Dedifferentiated amniotic fluid mesenchymal stem cell (primary cell): Measurements from ENCODE around the gene CAMTA1.
A peak's percentile ranks its signal among the peaks of the same experiment; 100 is the strongest.

Experiments used
- DNase-seq: peaks from one replicate; pipeline ENCODE4 v3.0.0-alpha.2; 2016; ENCODE audit errors: extremely low spot score

Gene CAMTA1

DNA sequence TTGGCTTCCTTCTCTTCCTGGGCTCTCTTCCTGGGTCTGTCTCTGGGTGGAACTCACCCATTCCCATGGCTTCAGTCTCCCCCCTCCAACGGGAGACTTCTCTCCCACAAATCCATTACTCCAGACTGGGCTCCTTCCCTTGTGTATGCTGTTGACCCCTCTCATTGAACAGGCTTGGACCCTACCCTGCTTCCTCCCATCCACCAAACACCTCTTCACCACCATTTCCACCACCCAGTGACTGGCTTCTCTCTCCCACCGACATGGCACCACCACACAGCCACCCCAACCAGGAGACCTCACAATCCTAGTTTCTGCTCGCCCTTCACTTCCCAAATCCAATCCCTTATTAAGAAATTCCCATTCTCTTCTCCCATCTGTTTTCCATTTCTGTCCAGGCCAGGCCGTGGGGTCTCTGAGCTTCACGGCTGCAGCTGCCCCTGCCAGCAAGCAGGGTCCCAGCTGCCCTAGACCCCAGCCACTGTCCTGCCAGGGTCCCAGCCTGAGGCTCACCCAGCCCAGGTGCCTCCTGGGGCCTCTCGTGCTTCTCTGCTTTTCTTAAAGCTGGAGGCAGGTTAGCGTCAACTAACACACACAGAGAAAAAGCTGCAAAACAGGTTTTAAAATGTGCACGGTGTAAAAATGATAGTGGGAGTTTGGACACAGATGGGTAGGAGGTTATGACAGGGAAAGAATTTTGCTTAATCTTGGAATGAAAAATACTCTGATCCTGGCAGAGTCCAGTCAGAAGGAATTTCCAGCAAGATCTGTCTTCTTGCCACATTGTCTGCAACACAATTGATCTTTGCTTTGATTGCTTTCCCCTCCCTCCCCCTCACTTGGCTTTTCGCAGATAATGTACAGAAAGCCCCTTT is 602.0 kb downstream of the CAMTA1 start:
- DNase-seq: no peak

DNA sequence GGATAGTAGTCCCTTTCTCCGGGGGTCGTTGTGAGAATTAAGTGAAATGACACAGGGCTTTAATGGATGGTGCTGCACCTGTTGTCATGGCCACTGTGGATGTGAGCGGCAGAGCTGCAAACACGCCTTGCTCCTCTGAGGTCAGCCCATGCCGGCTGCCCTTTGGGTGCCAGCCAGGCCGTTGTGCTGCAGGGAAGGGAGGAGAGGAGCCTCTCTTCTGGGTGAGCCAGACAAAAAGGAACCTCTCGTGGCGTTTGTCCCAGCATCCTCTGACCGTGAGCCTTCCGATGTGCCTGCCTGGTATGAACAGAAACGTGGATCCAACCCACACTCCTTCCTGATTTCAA is 602.9 kb downstream of the CAMTA1 start:
- no peak for DNase-seq

DNA sequence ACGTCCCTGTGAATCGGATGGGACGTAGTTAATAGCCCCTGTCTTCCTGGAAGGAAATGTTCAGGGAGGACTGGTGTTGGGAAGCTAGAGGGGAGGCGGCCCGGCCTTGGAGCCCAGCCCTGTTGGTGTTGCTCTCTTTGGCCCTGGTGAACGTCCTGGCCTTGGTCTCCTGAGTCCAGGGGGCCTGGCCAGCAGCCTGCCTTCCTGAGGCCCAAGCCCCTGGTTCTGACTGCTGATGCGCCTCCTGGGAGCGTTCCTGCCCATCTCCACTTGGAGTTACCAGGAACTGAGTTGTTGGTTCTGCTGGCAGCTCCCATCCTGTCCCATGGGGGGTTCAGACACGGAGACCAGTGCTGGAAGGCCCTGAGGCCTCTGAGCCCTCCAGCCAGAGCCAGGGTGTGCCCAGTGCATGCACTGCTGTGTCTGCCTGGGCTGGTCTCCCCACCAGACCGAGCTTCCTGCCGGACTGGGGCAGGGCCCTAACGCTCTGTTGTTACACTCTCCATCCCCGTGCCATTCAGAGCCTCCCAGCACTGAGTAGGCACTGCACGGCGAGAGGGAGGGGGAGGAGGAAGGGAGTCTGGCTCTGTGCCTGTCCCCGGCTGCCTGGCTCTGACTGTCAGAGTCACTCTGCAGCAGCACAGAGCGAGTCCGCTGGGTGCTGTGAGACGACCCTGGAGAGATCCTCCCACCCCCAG is 603.4 kb downstream of the CAMTA1 start:
- DNase-seq: no peak

DNA sequence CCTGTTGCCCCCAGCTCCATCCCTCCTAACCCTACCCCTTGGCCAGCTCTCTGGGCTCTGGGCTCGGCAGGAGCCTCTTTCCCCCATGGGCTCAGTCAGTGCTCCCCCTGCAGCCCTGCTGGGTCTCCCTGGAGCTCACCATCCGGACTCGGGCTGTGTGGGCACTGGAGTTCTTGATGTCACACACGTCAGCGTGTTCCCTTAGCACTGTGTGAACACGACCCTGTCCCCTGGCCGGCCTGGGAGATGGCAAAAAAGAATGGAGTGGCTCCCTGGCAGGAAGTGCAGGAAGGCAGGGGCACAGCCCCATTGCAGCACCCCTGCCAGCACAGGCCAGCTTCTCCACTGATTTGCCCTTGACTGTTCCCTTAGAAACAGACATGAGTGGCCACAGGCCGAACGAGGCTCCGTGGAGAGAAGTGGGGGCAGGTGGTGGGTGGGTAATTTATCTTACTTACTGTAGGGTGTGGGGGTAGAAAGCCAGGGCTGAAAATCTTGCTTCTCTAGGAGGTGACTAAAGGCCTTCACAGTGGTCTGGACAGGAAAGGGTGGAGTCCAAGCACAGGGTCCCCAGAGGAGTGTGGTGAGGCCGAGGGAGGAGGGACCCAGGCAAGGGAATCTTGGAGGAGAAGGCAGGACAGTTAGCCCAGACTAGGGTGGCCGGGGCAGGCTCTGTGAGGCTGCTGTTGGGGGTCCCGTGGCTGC is 604.1 kb downstream of the CAMTA1 start:
- no peak for DNase-seq

DNA sequence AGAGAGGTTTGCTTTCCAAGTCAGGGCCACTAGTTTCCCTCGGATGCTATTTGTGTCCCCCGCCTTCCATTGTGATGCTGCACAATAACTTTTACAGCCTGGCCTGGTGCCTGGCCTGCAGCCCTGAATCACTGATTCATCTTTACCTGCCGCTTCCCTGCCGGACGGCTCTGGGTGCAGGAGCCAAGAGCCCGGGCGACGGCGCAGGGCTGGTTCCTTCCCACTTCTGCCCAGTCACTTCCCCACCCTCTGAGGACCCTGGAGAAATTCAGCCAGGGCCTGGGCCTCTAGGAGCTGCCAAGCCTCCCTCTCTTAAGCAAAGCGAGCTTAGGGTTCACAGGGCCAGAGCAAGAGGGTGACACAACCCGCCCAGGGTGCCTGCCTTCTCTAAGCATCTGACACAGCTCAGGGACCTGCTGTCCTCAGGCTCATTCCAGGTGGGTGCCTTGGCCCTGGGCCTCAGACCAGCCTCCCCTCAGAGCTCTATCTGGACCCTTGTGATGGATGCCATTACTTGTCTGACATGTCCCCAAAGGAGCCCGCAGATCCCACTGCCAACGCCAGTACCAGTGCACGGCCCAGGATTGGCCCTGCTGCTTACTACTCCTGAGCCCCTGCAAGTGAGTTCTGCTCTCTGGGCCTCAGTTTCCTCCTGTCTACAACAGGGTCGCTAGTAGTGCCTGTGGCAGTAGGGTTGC is 604.8 kb downstream of the CAMTA1 start:
- DNase-seq: no peak

DNA sequence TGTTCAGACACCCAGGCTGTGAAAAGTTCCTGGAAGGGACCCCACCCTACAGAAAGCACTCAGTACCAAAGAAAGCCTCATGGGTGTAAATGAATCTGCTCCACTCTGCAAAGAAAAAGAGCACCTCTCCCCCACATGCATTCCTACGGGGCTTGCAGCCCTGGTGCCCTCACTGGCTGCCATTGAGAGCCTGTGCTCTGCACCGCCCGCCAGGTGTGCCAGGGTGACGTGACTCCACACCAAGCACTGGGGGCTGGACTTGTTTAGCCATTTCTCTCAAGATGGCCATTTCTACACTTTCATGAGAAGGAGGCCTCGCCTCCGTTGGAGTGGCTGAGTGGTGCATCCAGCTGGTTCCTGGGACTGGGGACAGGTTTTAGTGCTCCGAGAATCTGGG is 605.3 kb downstream of the CAMTA1 start:
- DNase-seq: no peak

DNA sequence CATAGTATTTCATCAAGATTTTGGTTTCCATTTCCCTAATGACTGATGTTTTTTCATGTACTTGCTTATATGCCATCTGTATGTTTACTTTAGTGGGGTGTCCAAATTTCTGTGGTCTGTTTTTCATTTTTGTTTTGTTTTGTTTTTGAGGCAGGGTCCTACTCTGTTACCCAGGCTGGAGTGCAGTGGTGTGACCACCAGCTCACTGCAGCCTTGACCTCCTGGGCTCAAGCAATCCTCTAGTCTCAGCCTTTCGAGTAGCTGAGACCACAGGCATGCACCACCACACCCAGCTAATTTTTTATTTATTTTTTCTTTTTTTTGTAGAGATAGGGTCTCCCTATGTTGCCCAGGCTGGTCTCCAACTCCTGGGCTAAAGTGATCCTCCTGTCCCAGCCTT is 607.9 kb downstream of the CAMTA1 start:
- no peak for DNase-seq

DNA sequence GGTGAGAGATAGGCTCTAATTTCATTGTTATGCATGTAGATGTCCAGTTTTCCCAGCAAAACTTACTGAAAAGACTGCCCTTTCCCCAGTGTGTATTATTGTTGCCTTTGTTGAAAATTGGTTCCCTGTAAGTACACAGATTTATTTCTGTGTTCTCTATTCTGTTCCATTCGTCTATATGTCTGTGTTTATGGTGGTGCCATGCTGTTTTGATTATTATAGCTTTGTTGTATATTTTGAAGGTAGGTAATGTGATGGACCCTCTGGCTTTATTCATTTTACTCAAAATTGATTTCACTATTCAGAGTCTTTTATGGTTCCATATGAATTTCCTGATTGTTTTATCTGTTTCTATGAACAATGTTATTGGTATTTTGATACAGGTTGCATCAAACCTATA is 610.0 kb downstream of the CAMTA1 start:
- DNase-seq: no peak

DNA sequence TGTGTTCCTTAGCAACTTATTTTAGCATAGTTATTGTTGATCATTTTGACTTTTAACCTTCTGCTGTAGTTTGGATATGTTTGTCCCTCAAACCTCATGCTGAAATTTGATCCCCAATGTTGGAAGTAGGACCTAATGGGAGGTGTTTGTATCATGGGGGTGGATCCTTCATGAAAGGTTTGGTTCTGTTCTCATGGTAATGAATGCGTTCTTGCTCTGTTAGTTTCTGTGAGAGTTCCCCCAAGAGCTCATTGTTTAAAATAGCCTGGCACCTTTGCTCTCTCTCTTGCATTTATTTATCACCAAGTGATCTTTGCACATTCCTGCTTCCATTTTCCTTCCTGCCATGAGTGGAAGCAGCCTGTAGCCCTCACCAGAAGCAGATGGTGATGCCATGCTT is 613.7 kb downstream of the CAMTA1 start:
- DNase-seq: no peak

DNA sequence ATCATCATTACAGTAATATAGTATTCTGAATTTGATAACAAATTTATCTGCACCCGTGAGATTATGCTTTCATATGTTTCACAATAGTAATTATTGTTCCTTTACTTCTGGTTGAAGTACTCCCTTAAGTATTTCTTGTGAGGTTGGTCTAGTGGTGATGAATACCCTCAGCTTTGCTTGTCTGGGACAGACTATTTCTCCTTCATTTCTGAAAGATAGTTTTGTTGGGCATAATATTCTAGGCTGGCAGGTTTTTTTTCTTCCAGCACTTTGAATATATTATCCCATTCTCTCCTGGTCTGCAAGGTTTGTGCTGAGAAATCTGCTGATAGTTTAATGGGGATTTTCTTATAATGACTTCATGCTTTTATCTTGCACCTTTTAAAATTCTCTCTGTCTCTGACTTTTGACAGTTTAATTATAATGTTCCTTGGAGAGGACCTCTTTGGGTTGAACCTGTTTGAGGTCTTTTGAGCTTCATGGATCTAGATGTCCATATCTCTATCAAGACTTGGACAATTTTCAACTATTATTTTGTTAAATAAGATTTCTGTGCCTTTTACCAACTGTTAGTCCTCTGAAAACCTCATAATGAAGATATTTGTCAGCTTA is 614.4 kb downstream of the CAMTA1 start:
- DNase-seq: no peak

DNA sequence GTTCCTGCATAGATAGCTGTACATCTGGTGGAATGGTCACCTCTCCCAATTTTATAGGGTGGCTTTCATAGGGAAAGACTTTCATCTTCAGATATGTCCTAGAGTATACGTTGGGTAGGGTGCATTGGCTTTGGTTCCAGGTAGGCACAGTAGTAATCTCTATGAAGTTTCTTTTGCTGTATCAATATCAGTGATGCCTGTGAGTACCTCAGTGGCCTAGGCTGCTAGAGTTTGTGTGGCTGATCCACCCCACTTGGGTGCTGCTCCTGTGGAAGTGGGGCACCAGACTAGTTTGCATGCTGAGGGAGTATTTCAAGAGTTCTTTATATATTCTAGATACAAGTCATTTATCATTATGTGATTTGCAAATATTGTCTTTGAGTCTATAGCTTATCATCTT is 615.3 kb downstream of the CAMTA1 start:
- DNase-seq: no peak

DNA sequence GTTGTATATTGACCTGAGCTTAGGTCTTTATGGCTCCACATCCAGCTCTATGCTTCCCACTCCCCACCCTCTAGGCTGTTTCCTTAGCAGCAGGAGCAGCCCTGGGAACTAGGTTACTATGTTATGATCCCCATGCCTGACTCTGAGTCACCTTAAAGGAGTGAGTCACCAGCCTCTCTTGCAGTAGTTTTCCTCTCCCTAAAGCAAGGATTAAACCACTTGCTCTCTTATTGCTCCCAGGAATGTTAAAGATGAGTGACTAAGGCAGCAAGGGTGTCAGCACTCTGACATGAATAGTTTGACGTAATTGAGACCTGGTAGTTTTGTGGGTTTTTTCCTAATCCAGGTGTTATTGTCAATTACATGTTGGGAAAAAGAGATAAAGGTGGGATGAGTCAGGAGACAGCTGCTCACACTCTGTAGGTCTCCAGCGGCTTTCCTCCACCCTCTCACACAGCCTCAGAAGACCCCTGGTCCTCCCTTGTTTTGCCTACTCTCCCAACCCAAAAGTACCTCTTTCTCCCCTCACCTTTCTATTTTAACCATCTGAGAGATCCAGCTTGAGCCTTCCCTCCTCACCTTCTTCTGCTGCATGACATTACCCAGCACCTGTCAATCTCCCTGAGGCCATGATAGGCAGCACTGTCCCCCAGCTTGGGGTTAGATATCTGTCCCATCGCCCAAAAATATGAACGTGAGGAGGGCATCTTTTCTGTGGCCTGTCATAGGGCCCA is 616.7 kb downstream of the CAMTA1 start:
- peak; percentile 98 for DNase-seq

DNA sequence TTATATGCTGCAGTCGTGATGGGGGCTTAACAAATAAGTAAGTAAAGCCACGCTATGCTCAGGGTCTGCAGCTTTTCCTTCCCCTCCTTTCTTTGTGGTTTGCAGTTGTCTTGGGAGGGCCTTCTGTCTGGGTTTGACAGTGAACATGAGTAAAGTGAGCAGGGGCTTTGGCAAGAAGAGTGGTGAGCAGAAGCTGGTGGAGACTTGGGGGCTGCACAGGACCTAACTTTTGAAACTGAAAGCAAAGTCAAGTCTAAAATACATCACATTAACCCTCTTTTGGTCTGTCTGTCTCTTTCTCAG is 617.2 kb downstream of the CAMTA1 start:
- no peak for DNase-seq

DNA sequence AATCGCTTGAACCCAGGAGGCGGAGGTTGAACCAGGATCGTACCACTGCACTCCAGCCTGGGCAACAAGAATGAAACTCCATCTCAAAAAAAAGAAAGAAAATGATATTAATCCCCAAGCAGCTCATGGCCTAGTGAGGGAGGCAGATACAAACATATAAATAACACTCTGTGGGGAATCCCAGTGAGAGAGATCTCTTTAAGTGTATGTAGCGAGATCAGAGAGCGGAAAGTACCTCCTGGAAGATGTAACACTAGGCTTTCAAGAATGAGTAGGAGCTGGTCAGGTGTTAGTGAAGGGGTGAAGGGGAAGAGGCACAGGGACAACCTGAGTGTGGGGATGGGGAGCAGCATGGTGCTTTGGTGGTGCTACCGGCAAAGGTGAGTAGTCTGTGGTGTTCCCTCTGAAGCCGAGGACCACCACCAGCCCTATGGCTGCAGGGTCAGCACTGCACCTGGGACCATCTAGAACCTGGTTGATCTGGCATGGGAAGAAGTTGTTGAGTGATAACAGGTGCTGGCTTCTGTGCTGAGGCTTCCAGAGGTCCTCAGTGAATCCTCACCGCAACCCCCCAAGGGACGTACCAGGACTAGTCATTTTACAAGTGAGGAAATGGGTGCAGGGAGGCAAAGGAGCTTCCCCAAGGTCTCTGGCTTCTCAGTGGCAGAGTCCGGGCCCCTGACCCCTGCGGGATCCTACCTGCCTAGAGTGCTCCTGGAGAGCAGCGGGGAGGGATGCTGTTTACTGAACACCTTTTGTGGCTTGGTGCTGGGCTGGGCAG is 618.2 kb downstream of the CAMTA1 start:
- no peak for DNase-seq

DNA sequence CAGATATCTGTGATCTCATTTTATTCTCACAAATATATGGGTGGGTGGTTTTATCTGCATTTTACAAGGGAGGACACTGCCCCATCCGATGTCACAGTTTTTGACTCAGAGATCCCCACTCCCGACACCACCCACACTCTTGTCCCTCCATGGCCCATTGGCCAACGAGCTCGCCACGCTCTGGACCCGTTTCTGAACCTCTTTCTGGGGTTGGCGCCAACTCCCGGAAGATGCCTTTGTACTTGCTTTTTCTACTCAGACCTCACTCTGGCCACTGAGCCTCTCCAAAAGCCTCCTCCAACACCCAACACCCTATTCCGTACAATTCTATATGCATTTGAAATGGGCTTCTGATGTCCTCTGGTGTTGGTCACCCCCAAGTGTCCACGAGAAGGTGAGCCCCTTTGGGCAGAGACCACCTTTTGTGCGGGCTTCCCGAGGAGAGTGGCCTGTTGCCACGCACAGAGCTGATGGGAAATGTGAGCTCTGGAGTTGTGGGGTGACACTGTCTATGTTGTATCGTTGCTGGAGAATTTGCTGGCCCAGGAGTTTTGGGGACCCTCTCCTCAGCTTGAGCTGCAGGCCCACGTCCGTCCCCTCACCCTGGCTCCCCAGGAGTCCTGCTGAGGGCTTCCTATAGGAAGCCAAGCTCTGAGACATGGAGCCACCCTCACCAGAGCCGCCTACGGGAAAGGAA is 618.9 kb downstream of the CAMTA1 start:
- no peak for DNase-seq

DNA sequence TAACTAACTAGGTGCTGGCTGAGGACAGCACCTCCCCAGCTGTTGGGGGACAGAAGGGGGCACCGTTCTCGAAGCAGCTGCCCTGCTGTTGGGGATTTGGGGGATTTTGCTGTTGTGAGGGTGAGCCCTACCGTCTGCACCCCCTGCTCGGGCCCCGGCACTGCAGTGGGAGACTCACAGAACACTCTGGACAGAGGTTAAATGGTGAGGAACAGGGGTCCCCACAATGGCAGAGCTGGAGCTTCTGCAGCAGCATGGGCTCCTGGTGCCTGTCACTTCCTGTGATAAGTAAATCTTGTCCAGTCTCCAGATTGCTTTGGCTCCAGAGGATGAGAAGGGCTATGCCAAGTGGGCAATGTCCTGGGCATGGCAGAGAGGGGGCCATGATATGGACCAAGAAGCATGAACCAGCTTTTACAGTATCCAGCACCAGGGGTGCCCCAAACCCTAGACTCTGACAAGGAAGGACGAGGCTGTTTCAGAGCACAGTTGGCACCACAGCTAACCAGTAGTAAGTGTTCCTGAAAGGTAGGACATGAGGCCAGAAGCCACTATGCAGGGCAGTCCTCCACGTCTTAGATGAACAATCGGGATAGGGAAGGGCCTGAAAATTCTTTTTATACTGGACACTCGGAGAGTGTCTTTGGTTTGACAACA is 620.7 kb downstream of the CAMTA1 start:
- DNase-seq: no peak

DNA sequence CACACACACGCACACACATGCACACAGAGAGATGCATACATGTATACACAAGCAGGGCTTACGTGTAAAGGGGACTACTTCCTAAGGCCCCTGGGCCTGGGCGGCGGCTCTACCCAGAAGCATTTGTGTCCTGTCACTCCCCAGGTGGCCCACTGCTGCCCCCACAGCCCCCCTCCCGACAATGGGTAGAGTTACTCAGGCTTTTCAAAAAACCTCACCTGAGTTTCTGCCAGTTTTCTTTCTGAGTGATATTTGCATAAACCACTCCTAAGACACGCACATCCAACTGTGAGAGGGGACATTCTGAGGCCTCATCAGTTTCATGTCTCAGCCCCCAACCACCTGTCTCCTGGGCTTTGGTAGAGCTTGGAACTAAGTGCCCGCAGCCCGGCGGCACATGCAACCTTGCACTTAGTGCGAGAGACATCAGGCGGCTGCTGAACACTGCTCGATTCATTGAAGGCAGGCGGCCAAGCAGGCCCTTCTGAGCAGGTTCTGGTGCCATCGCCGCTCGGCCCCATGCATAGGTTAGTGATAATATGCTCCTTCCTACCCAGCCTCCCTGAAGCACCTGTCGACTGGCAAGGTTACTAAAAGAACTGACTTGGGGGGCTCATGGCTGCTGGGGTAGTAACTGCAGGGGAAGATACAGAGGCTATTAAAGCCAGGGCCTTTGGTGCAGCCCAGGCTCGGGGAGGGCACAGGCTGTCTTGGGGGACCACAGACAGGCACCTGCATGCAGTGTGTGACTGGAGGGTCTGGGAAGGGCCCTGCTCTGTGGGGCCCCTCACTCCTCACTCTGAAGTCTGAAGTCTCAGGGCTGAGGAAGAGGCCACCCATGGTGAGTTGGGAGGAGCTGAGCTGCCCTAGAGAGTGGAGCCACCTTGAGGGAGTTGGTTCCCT is 621.6 kb downstream of the CAMTA1 start:
- no peak for DNase-seq

DNA sequence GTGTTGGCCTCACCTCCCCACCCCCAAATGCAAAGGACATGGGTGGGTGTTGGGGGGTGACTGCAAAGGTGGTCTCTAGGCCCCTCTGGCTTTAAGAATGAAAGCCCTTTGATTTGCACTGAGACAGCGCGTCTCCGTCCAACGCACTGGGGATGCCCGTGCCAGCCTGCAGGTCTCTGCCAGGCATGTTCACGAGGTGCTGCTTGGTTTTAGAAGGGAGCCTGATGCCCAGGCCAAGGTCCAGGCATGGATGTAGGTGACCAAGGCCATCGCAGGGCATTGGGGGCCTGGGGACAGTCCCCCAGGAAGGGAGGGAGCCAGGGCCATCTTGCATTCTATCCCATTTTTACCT is 622.3 kb downstream of the CAMTA1 start:
- DNase-seq: no peak
